ENCODE measurements around the gene SIAH2. TPM values are rescaled to one million over a fixed set of nuclear protein-coding genes. Genes with fewer than 3 reads are reported as not detected.
A peak's percentile ranks its signal among the peaks of the same experiment; 100 is the strongest.

SIAH2 gene
- total RNA-seq, 2 experiments from 2014 or later, result 73.7 to 76.1 TPM

GRCh38 chr3:150739877-150740645 lies 22.9 kb downstream of the SIAH2 start:
- no peak for DNase-seq
- no peak for ATAC-seq (ENCODE audit: poor library complexity)
- Mint-ChIP-seq H3K4me1 (ENCODE audit: low read depth) (peaks cover 78% of the 10 kb centered on the region), H3K4me3 (no peak overlapping the region), H3K9me3 (no peaks in the 10 kb centered on the region), H3K27ac (peak overlapping the region; percentile 70), H3K36me3 (ENCODE audit: low read depth) (peaks cover 36% of the 10 kb centered on the region), H3K27me3 (no peaks in the 10 kb centered on the region)
- no peak overlapping the region for H3K4me3 ChIP-seq (ENCODE audit: low read length)
- no peaks in the 10 kb centered on the region for H3K27me3 ChIP-seq (ENCODE audit: control insufficient read depth in 1 of 2, insufficient read depth in 2 of 2, low read length in 2 of 2)
- H3K36me3 ChIP-seq (ENCODE audit: insufficient read depth, low read length), result peaks cover 20% of the 10 kb centered on the region
- ChIA-PET POLR2A (no interaction called here), CTCF (interaction anchor here (1.2 kb wide), 1 partner anchor 125 kb away, joined by 4 read pairs; no protein-coding TSS in a partner anchor)
- peaks cover 19% of the 10 kb centered on the region for H3K4me1 ChIP-seq (ENCODE audit: insufficient read depth, low read length)
- no peak for TF ChIP-seq CTCF (IDR thresholded peaks at IDR 0.05)
- intact Hi-C loops (cut with DNase I, micrococcal nuclease), result loop anchor here in 1 of 2 experiments (2.0 kb wide), 1 partner anchor 21 kb away; no protein-coding TSS in a partner anchor
- no peak overlapping the region for H3K27ac ChIP-seq (ENCODE audit: low read depth in 1 of 2, low read length in 2 of 2)
- no peaks in the 10 kb centered on the region for H3K9me3 ChIP-seq (ENCODE audit: control insufficient read depth in 1 of 2, insufficient read depth in 1 of 2, low read length in 2 of 2)

GRCh38 chr3:150739200-150739863 lies 23.6 kb downstream of the SIAH2 start:
- POLR2A ChIA-PET, result no interaction called here
- peak in 1 of 14 experiments; percentile 29 for DNase-seq

GRCh38 chr3:150738688-150739087 lies 24.3 kb downstream of the SIAH2 start:
- no peak overlapping the region for H3K27ac Mint-ChIP-seq
- H3K4me1 Mint-ChIP-seq (ENCODE audit: low read depth), result peaks cover 64% of the 10 kb centered on the region
- intact Hi-C loops (cut with DNase I, micrococcal nuclease), result loop anchor here in 1 of 2 experiments (2.0 kb wide), 1 partner anchor 22 kb away; no protein-coding TSS in a partner anchor
- peaks cover 19% of the 10 kb centered on the region for H3K36me3 ChIP-seq (ENCODE audit: insufficient read depth, low read length)
- no peak for TF ChIP-seq CTCF (IDR thresholded peaks at IDR 0.05)
- H3K9me3 Mint-ChIP-seq, result no peaks in the 10 kb centered on the region
- no peaks in the 10 kb centered on the region for H3K27me3 ChIP-seq (ENCODE audit: control insufficient read depth in 1 of 2, insufficient read depth in 2 of 2, low read length in 2 of 2)
- POLR2A ChIA-PET, result interaction anchor here (3.9 kb wide), 1 partner anchor 23 kb away, joined by 24 read pairs; the partner anchor contains the start of gene SIAH2
- H3K4me1 ChIP-seq (ENCODE audit: insufficient read depth, low read length), result peaks cover 17% of the 10 kb centered on the region
- no peak for ATAC-seq (ENCODE audit: poor library complexity)
- H3K9me3 ChIP-seq (ENCODE audit: control insufficient read depth in 1 of 2, insufficient read depth in 1 of 2, low read length in 2 of 2), result no peaks in the 10 kb centered on the region
- no peak overlapping the region for H3K4me3 Mint-ChIP-seq
- no peak for DNase-seq
- no peak overlapping the region for H3K27ac ChIP-seq (ENCODE audit: low read depth in 1 of 2, low read length in 2 of 2)
- CTCF ChIA-PET, result no interaction called here
- peaks cover 25% of the 10 kb centered on the region for H3K36me3 Mint-ChIP-seq (ENCODE audit: low read depth)
- no peaks in the 10 kb centered on the region for H3K27me3 Mint-ChIP-seq
- no peak overlapping the region for H3K4me3 ChIP-seq (ENCODE audit: low read length)

More at GRCh38 chr3:150739200-150739863, 23.6 kb downstream of the SIAH2 start:
- TF ChIP-seq CTCF (IDR thresholded peaks at IDR 0.05), result no peak
- no peak overlapping the region for H3K4me3 ChIP-seq (ENCODE audit: low read length)
- no peaks in the 10 kb centered on the region for H3K27me3 Mint-ChIP-seq
- no peak overlapping the region for H3K27ac ChIP-seq (ENCODE audit: low read depth in 1 of 2, low read length in 2 of 2)
- intact Hi-C loops (cut with DNase I, micrococcal nuclease), result loop anchor here in 1 of 2 experiments (2.0 kb wide), 1 partner anchor 21 kb away; no protein-coding TSS in a partner anchor
- peaks cover 31% of the 10 kb centered on the region for H3K36me3 Mint-ChIP-seq (ENCODE audit: low read depth)
- ATAC-seq (ENCODE audit: poor library complexity), result no peak
- no peaks in the 10 kb centered on the region for H3K27me3 ChIP-seq (ENCODE audit: control insufficient read depth in 1 of 2, insufficient read depth in 2 of 2, low read length in 2 of 2)
- no peaks in the 10 kb centered on the region for H3K9me3 Mint-ChIP-seq
- no peak overlapping the region for H3K4me3 Mint-ChIP-seq
- CTCF ChIA-PET, result no interaction called here
- H3K36me3 ChIP-seq (ENCODE audit: insufficient read depth, low read length), result peaks cover 20% of the 10 kb centered on the region
- H3K4me1 ChIP-seq (ENCODE audit: insufficient read depth, low read length), result peaks cover 17% of the 10 kb centered on the region
- peak overlapping the region; percentile 70 for H3K27ac Mint-ChIP-seq
- H3K4me1 Mint-ChIP-seq (ENCODE audit: low read depth), result peaks cover 70% of the 10 kb centered on the region
- no peaks in the 10 kb centered on the region for H3K9me3 ChIP-seq (ENCODE audit: control insufficient read depth in 1 of 2, insufficient read depth in 1 of 2, low read length in 2 of 2)

Measured in CD4-positive, alpha-beta T cell (primary cell).